Measurements from ENCODE around the gene ATP8A2.
"Not testable (repeated sequence)": the region's sequence is repeated elsewhere in the genome, so short reads cannot be mapped to it uniquely, and the experiment has no call there.

The ATP8A2 gene

DNA sequence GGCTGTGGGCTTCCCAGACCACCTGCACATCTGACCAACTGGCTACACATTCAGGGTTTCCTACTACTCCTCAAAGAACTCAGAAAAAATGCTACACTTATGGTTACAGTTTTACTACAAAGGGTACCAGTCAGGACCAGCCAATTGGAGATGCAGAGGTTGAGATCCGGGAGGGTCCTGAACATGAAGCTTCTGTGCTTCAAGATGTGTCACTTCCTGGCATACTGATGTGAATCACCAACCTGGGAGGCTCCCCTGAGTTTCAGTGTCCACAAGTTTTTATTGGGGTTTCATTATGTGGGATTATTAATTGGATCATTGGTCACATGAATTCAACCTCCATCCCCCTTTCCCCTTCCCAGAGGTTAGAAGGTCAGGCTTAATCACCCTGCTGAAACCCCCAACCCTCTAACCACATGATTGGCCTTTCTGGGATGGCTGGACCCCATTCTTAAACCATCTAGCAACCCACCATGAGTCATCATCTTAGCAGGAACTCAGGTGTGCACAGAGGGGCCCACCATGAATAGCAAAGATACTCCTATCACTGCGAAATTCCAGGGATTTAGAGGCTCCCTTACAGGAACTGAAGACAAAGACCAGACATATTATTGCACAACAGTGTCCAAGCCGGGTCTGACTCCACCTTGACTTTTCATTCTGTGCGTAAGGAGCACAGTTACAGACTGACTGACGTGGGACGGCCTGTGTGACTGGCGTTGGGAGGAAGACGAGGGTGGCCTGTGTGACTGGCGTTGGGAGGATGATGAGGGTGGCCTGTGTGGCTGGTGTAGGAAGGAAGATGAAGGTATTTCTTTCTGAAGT, 90.7 kb downstream of the ATP8A2 start:
- DNase-seq: no peak

- DNase-seq: no peak
Measured at GRCh38 chr13:25463496-25463895, 91.7 kb downstream of the ATP8A2 start.

DNA sequence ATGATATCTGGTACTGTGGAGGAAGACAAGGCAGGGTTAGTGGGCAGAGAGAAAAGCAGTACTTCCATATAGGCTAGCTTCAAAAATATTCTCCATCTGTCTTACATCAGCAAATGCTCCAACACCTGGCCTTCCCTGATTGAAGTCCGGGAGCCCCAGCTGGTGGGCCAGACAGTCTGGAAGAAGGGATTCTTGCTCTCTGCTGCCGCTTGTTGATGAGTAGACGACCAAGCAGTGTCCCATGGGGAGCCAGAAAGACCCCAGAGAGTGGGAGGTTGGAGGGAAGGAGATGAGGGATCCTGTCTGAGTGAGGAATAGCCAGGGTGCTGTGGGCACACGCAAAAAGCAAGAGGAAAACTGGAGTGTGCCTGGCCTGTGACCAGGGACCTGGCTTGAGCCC, 95.1 kb downstream of the ATP8A2 start:
- no peak for DNase-seq

DNA sequence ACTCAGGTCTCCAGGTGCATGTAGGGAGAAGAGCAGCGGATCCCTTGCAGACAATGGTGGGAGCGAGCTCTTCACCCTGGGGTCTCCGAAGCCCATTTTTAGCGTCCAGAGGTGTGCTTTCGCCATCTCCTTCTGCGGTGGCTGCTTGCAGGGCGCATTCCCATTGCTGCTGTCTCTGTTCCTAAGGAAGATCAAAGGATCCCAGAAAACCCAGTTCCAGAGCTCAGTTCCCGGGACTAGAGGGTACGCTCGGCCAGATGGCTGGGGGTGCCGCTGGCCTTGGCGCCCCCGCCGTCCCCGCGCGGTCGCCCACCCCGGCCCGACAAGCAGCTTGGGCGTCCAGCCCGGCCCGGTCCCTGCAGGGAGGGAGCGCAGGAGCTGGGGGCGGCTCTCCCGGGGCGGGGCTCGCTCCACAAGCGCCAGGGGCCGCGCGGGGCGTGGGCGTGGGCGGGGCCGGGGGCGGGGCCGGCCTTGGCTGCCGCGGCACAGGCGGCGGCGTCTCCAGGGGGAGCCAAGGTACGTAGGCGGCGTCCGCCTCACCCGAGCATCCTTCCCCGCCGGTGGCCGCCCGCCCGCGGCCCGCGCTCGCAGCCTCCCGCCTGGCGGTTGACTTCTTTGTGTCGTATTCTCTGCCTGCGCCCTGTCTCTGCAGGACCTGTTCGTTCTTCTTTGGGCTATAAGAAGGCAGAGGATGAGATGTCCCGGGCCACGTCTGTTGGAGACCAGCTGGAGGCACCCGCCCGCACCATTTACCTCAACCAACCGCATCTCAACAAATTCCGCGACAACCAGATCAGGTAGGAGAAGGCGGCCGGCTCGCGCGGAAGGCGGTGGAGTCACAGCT, 96.8 kb downstream of the ATP8A2 start:
- DNase-seq: peak in 30 of 56 donors; percentile 3 to 60 (median 30)

DNA sequence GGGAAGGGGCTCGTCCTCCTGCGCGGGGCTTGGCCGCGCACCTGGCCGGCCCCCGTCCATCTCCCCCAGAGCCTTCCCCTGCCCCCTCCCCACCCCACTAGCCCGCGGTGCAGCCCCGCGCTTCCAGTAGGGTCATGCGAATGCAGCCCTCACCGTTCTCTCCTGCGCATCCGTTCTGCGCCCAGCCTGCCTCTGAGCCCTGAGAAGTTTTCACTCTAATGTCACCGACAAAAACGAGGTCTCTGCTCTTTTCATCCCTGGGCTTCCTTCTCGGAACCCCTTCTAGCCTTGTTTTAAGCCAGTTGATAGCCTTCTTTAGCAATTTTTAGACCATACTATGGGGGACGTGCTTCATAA, 97.4 kb downstream of the ATP8A2 start:
- no peak for DNase-seq

DNA sequence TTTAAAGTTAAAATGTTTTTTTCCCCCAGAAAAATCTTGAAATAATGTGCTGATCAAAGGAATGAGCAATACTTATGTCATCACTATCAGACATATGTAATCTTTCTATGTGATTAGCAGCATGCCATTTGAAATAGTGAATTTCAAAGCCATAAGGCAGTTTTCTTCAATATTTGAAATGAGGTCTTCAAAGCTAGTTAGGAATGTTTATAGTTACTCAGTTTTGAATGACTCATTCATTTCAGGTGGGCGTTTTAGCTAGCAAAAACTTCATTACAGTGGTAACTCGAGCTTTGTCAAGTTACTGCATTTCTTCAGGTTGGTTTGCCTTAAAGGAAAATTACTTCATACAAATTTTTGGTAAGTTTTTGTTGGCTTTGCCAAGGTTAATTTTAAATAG, 102.1 kb downstream of the ATP8A2 start:
- DNase-seq: no peak

DNA sequence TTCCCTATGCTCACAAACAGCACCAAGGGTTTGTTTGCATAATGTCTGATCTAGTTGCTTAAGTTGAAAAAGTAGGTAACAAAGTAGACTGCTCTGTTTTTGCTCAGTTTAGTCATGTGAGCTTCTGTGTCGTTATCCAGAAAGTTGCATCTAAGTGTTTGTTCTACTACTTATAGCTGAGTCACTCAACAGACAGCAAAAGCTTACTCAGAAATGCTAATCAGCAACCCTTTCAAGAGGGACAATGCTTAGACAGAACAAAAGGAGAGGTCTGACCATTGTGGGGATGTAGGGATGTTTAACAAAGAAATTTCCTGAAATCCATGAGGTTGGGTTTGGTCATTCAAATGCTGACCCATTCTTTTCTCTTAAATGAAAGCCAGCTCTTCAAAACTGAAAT, 106.4 kb downstream of the ATP8A2 start:
- no peak for DNase-seq

DNA sequence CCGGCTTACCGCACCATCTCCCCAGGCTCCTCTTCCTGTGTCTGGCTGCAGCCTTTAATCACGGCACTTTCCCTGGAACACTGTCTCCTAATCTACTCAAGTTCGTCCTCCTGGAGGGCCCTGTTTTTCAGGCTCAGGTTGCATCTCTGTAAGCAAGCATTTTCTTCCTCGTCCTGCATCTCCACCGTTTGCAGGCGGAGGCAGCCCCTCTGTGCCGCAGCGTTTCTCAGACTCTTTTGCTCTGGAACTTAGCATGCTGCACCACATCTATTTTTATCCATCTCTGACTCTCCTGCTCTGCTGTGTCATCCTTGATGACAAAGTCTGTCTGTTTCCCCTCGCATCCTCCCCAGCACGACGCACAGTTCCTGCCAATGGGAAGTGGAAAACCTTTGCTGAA, 117.5 kb downstream of the ATP8A2 start:
- peak in 22 of 56 donors; percentile 6 to 61 (median 28) for DNase-seq

- peak in 3 of 56 donors; percentile 16 to 32 (median 20) for DNase-seq
Measured at GRCh38 chr13:25490236-25490635, 118.5 kb downstream of the ATP8A2 start.

- no peak for DNase-seq
Measured at GRCh38 chr13:25493931-25494640, 122.3 kb downstream of the ATP8A2 start.

DNA sequence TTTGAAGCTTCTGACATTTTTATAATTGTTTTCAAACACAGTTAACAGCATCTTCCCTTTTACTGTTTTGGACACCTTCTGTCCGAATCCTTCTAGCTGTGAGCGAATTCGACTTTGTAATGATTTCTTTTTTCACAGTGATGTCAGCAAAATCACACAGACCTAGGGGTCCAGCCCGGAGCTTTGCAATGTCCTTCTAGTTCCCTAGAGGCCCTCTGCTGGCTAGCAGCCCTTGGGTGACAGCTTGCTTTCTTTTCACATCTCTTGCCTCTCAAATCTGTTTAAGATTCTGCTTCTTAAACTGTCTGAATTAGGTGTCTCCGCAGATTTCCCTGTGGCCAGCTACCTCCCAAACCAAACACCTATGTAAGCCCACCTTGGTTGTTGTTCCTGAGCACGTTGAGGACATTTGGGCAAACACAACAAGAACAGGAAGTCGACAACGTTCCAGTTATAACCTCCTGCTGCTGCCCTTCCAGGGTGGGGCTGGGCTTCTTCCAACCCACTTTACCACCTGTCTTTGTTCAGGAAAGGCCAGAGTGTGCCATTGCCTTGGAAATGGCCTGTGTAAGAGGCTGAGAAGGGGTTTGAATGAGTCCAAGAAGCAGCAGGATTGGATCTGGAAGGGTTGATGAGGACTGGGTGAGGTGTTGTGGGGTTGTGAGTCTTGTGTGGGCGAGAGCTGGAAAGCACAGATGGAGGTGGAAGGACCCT, 123.1 kb downstream of the ATP8A2 start:
- DNase-seq: no peak

GRCh38 chr13:25501231-25501630, 129.5 kb downstream of the ATP8A2 start:
- no peak for DNase-seq

DNA sequence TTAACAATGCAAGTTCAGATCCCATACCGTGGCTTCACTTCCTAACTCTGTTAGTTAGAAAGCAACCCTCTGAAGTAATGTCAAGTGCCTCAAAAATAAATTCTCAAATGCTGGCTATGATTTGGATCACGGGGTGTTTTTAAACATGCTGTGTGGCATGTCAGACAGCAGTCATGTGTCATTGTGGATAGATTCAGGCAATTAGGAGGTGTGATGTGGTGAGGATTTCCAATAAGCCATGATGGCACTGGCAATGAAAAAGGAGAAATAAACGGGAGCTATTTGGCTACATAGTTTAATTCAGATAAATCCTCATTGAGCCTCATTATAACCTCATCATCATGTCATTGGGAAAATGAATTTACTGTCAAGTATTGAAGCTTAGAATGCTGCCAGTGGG, 130.3 kb downstream of the ATP8A2 start:
- no peak for DNase-seq

- no peak for DNase-seq
Measured at GRCh38 chr13:25502551-25502950, 130.8 kb downstream of the ATP8A2 start.

DNA sequence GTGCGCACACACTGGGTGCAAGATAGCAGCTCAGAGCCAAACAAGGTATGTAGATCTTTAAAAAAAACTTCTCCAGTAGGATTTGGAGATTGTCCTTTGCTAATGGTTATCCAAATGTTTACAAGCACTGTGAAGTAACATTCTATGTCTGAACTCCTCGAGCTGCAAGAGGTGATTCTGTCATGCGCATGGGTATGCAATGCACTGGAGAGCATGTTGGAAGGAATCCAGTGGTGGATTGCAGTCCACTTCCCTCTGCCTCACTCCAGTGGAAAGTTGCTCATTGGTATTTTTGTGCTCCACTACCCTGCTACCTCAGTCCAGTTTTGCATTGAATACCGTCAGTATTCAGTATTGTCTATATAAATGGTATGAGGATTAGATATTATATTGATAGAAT, 132.1 kb downstream of the ATP8A2 start:
- no peak for DNase-seq

- DNase-seq: no peak
Measured at GRCh38 chr13:25507841-25508240, 136.1 kb downstream of the ATP8A2 start.

DNA sequence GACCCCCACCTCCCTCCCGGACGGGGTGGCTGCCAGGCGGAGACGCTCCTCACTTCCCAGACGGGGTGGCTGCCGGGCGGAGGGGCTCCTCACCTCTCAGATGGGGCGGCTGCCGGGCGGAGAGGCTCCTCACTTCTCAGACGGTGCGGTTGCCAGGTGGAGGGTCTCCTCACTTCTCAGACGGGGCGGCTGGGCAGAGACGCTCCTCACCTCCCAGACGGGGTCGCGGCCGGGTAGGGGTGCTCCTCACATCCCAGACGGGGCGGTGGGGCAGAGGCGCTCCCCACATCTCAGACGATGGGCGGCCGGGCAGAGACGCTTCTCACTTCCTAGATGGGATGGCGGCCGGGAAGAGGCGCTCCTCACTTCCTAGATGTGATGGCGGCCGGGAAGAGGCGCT, 141.3 kb downstream of the ATP8A2 start:
- DNase-seq: not testable (repeated sequence)

GRCh38 chr13:25518441-25518840, 146.7 kb downstream of the ATP8A2 start:
- no peak for DNase-seq

- DNase-seq: no peak
Measured at GRCh38 chr13:25525884-25526283, 154.1 kb downstream of the ATP8A2 start.

GRCh38 chr13:25528266-25528665, 156.5 kb downstream of the ATP8A2 start:
- DNase-seq: no peak

- DNase-seq: no peak
Measured at GRCh38 chr13:25529425-25529824, 157.7 kb downstream of the ATP8A2 start.

Data from amygdala (tissue), 56 donors.